ENCODE results near the gene COLEC11.
"Not testable (repeated sequence)": the region's sequence is repeated elsewhere in the genome, so short reads cannot be mapped to it uniquely, and the experiment has no call there.

COLEC11 gene

DNA sequence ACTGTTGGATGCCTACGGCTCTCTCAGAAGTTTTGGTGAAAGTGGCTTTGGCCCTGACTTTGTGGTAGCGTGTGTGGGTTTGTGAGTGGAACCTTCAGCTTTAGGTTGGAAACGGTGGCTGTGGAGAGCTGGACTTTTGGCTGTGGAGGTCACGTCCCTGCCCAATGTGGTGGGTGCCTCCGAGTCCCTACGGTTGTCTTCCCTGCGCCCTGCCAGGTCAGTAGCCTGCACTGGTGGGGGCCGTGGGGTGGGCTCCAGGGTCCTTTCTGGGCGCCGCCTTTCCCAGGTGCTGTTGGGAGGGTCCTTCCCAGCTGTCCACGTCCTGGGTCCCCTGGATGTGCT, 11.1 kb downstream of the COLEC11 start:
- DNase-seq (ENCODE audit: low read depth) = no peak

DNA sequence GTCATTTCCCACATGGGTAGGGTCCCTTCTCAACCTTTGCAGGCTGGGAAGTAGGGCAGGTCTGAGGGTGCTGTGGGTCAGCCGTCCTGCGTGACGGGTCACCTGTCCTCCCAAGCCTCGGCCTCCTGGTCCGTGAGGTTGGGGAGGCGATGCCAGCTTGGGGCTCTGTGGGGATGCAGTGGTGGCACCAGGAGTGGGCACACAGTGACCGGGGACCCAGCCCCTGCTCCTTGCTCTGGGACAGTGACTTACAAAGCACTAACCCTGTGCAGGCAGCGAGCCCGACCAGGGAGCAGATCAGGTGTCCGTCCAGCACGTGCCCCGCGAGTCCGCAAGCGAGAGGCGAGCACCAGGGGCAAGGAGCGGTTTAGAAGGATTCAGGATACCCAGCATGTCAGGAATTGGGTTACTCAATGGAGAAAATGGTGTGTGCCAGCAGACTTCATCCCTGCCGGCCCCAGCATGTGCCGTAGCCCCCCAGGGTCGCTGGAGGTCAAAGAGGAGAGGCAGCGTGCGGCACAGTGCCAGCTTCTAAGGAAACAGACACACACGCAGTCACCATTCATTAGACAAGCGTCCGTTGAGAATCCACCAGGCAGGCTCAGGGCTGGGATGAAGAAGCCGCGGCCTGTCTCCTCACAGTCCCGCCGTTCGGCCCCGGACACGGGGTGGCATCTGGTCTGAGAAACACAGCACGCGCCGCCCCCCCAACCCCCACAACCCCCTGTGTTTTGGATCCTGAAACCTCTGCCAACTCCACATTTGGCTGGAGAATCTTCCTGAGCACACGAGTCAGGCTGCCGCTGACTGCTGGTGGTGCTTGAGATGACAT, 11.7 kb downstream of the COLEC11 start:
- no peak for DNase-seq (ENCODE audit: low read depth)

DNA sequence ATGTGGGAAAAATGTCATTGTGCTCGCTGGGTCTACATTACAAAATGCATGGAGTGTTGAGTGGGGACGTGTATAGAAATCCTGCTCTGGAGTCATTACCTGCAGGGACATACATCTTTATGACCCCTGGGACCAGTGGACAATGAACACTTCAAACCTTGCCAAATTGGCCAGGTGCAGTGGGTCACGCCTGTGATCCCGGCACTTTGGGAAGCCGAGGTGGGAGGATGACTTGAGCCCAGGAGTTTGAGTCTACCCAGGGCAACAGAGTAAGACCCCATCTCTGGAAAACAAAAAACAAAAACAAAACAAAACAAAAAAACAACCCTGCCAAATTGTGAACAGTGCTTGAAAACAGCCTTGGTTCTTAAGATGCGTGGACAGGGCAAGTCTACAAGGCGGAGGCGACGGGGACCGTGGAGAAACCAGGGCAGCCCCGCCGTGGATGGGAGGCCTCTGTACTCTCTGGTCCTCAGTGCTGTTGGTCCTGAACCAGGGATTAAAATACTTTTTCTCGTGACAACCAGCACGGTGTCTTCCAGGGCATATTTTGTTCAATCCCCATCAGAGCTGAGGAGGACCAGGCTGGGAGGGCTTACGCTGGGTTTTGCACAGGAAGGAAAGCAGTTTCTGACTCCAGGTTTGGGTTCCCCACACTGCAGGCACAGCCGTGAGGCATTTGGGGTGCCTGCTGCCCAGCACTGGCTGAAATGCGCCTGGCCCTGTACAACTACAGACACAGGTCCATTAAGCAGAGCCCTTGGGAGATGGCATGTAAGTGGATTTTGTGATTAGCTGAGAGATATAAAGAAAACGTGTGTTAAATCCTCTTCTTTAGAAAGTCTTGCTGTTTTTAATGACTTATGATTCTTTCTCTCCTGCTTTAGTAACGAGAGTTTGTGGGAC, 13.7 kb downstream of the COLEC11 start:
- DNase-seq (ENCODE audit: low read depth) = no peak

DNA sequence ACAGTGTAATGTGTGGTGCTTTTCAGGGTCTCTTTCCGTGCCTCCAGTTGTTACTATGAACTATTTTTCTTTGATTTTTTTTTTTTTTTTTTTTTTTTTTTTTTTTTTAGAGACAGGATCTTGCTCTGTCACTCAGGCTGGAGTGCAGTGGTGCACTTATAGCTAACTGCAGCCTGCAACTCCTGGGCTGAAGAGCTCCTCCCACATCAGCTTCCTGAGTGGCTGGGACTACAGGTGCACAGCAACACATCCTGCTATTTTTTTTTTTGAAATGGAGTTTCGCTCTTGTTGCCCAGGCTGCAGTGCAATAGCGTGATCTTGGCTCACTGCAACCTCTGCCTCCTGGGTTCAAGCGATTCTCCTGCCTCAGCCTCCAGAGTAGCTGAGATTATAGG, 14.4 kb downstream of the COLEC11 start:
- not testable (repeated sequence) for DNase-seq (ENCODE audit: low read depth)

DNA sequence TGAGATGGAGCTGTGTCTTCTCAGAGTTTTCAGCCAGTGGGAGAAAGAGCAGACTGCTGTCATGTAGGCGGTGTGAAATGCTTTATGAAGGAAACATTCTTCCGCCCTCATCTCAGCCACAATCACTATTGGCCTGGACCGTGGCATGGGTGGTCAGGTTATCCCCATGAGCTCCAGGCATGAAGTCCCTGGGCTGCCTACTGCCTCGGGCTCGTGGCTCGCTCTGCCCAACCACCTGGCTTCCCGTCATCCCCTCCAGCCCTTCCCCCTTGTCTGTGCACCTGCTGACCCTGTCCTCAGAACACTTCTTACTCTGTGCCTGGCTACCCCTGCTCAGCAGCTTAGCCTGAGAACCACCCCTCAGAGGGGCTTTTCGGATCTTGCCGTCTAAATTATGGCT, 15.5 kb downstream of the COLEC11 start:
- no peak for DNase-seq (ENCODE audit: low read depth)

DNA sequence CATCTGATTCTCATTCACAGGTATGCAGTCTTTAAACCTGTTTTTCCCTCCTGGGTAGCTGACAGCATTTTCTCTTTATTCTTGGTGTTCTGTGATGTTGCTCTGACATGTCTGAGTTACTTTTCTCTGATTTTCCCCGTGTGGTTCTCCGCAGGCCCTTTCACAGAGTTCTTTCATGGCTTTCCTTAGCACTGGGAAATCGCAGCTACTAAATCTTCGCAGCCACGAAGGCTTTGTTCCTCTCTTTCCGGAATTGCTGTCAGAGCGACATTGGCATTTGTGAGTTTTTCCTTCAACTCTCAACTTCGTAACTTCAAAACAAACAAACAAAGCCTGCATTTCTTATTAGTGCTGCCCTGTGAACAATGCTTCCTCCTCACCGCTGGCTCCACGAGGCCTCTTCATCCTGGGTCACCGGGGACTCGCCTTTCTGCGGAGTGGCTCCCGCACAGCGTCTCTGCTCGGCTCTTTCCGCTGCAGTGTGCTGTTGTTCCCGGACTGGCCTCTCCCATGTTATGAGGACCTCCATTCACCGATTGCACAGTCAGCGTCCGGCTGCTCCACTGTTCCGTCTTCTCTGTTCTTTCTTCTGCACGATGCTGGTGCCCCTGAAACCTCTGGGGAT, 16.1 kb downstream of the COLEC11 start:
- DNase-seq (ENCODE audit: low read depth) = no peak

DNA sequence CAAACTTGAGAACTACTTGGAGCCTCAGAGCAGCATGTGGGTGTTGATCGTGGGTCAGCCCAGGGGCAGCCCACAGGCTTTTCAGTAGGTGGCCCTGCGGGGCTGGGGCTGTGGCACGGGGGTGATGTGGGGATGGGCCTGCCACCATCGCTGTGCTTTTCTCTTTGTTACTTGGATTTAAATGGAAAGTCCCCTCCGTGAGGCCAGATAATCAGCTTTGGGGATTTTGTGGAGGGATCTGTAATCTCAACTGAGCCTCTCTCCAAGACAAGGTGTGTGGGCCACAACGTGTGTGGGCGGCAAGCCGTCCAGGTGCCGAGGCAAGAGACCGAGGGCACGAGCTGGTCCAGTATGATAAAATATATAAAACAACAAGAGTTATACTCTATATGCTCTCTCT, 16.7 kb downstream of the COLEC11 start:
- no peak for DNase-seq (ENCODE audit: low read depth)

DNA sequence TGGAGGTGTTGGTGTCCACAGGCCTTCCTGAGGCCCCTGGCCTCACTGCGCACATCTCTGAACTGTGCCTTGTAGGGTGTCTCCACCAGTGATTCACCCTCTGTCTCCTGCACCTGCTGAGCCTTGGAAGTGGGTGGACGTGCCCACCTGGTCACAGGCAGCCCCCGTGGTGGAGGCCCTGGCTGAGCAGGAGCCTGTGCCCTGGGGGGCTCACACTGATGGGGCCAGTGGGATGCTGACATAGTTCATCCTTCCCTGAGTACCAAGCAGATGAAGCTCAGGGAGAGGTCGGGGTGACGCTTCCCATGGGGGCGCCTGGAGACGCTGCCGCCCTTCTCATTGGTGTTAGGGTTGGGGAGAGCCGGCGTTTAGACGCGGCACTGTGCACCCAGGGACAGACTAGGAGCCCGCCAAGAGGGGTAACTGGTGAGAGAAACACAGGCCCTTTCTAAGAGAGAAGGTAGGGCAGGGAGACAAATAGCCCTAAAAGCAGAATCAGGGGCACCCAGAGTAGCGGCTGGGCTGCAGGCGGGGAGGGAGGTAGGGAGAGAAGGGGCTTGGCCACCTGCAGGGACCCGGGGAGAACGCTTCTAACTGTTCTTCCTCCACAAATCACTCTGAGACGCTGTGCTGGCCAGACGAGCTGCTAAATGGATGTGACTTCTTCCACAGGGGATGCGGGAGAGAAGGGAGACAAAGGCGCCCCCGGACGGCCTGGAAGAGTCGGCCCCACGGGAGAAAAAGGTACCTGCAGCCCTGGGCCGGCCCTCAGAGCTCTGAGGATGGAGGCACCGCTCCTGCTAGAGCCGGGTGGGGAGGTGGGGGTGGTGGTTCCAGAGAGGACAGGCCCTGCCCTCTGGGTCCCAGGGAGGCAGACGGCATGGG, 18.0 kb downstream of the COLEC11 start:
- DNase-seq (ENCODE audit: low read depth) = no peak

DNA sequence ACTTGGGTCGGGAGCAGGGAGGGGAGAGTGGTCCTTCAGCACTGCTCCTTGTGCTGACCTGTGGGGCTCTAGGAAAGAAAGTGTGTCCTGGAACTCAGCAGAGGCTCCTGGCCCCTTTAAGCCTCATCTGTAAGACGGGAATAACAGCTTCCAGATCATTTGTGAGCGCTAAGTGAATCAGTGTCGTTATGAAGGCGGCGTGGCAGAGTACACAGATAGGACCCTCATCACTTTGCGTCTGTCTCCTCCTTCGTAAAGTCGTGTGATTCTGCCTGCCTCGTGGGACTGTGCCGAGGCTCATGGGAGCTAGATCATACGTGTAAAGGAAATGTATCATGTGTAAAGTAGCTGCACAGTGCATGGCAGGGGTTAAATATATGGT, 18.6 kb downstream of the COLEC11 start:
- DNase-seq (ENCODE audit: low read depth) = no peak

DNA sequence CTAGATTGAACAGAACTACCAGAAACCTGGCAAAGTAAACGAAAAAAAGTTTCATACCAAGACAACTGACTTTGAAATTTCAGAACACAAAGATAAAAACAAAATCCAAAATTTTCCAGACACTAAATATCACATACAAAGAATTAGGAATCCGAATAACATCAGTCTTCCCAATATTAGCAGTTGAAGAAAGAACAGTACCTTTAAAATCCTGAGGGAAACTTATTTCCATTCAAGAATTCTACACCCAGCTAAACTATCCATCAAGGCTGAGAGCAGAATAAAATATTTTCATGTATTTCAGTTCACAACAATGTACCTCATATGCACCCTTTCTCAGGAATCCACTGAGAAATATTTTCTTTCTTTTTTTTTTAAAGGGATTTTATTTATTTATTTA, 19.8 kb downstream of the COLEC11 start:
- not testable (repeated sequence) for DNase-seq (ENCODE audit: low read depth)

DNA sequence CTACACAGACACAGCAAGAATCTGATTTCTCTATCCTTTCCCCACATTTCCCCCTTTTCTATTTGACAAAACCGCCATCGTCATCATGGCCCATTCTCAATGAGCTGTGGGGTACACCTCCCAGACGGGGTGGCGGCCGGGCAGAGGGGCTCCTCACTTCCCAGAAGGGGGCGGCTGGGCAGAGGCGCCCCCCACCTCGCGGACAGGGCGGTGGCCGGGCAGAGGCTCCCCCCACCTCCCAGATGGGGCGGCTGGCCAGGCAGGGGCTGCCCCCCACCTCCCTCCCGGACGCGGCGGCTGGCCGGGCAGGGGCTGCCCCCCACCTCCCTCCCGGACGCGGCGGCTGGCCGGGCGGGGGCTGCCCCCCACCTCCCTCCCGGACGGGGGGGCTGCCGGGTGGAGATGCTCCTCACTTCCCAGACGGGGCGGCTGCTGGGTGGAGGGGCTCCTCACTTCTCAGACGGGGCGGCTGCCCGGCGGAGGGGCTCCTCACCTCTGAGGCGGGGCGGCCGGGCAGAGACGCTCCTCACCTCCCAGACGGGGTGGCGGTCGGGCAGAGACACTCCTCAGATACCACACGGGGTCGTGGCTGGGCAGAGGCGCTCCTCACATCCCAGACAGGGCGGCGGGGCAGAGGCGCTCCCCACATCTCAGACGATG, 20.8 kb downstream of the COLEC11 start:
- DNase-seq (ENCODE audit: low read depth) = not testable (repeated sequence)

DNA sequence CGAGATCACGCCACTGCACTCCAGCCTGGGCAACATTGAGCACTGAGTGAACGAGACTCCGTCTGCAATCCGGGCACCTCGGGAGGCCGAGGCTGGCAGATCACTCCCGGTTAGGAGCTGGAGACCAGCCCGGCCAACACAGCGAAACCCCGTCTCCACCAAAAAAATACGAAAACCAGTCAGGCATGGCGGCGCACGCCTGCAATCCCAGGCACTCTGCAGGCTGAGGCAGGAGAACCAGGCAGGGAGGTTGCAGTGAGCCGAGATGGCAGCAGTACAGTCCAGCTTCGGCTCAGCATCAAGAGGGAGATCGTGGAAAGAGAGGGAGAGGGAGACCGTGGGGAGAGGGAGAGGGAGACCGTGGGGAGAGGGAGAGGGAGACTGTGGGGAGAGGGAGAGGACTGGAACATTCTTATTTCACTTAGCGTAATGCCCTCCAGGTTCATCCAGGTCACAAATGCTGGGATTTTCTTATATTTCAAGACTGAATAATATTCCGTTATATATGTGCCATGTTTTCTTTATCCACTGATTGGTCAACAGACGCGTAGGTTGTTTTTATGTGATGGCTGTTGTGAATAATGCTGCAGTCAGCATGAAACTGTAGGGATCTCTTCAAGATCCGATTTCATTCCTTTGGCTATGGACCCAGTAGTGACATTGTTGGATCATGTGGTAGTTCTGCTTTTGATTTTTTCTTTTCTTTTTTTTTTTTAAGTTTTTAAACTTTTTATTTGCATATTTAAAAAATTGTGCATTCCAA, 21.7 kb downstream of the COLEC11 start:
- not testable (repeated sequence) for DNase-seq (ENCODE audit: low read depth)

DNA sequence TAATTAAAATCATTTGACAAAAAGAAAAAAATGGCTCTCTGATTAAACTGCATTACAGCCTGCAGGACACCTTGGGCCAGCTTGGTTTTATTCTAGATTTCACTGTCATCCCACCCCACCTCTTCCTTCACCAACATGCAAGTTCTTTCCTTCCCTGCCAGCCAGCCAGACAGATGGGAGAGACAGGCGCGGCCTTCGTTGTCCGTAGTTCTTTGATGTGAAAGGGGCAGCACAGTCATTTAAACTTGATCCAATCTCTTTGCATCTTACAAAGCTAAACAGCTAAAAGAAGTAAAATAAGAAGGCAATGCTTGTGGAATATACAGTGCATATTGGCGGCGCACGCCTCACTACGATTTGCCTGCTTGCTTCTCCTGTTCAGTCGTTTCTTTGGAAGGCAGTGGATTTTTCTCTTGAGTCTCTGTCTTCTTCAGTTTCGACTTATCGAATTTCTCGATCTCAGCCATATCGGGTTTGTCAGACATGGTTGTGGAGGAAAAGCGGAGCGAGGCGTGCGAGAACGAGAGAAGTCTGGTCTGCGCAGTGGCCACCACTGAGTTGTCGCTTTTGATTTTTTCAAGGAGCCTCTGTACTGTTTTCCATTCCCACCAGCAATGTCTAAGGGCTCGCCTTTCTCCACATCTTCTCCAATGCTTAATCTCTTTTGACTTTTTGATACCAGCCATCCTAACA, 22.4 kb downstream of the COLEC11 start:
- no peak for DNase-seq (ENCODE audit: low read depth)

DNA sequence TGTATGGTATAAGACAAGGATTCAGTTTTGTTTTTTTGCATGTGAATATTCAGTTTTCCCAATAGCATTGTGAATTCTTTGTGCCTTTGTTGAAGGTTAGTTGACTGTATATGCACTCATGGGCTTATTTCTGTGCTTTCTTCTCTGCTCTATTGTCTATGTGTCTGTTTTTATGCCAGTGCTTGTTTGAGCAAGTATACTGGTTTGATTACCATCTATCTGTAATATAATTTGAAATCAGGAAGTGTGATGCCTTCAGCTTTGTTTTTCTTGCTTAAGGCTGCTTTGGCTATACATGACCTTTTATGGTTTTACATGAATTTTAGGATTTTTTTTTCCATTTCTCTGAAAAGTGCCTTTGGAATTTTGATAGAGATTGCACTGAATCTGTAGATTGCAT, 23.5 kb downstream of the COLEC11 start:
- no peak for DNase-seq (ENCODE audit: low read depth)

DNA sequence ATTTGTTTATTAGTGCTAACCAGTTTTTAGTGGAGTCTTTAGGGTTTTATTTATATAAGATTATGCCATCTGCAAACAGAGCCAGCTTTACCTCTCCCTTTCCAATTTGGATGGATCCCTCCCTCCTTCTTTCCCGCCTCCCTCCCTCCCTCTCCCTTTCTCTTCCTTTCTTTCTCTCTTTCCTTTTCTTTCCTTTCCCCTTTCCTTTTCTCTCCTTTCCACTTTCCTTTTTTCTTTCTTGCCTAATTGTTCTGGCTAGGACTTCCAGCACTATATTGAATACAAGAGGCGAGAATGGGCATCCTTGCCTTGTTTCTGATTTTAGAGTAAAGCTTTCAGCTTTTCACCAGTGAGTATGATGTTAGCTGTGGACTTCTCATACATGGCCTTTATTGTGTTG, 24.1 kb downstream of the COLEC11 start:
- no peak for DNase-seq (ENCODE audit: low read depth)

DNA sequence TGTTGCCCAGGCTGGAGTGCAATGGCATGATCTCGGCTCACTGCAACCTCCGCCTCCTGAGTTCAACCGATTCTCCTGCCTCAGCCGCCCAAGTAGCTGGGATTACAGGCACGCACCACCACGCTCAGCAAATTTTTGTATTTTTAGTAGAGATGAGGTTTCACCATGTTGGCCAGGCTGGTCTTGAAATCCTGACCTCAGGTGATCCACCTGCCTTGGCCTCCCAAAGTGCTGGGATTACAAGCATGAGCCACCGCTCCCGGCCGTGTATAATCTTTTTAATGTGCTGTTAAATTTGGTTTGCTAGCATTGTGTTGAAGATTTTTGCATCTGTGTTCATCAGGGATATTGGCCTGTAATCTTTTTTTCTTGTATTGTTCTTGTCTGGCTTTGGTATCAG, 24.7 kb downstream of the COLEC11 start:
- not testable (repeated sequence) for DNase-seq (ENCODE audit: low read depth)

DNA sequence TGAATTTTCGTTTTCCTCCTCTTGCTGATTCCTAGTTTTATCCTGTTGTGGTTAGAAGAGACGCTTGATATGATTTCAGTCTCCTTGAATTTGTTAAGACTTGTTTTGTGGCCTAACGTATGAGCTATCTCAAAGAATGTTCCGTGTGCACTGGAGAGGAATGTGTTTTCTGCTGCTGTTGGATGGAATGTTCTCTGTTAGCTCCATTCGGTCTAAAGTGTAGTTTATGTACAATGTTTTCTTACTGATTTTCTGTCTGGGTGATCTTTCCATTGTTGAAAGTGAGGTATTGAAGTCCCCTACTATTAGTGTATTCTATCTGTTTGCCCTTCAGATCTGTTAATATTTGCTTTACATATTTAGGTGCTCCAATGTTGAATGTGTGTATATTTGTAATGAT, 25.9 kb downstream of the COLEC11 start:
- DNase-seq (ENCODE audit: low read depth) = no peak

DNA sequence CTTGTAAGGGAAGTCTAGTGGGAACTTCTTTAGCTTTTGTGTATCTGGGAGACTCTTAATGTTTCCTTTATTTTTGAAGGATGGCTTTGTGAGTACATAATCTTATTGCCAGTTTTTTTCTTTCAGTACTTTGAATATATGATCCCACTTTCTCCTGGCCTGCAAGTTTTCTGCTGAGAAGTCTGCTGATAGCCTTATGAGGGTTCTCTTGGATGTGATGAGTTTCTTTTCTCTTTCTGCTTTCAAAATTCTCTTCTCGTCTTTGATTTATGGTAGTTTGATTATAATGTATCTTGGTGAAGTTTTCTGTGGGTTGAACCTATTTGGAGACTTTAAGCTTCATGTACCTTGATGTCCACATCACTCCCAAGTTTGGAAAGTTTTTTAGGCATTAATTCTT, 28.1 kb downstream of the COLEC11 start:
- no peak for DNase-seq (ENCODE audit: low read depth)

DNA sequence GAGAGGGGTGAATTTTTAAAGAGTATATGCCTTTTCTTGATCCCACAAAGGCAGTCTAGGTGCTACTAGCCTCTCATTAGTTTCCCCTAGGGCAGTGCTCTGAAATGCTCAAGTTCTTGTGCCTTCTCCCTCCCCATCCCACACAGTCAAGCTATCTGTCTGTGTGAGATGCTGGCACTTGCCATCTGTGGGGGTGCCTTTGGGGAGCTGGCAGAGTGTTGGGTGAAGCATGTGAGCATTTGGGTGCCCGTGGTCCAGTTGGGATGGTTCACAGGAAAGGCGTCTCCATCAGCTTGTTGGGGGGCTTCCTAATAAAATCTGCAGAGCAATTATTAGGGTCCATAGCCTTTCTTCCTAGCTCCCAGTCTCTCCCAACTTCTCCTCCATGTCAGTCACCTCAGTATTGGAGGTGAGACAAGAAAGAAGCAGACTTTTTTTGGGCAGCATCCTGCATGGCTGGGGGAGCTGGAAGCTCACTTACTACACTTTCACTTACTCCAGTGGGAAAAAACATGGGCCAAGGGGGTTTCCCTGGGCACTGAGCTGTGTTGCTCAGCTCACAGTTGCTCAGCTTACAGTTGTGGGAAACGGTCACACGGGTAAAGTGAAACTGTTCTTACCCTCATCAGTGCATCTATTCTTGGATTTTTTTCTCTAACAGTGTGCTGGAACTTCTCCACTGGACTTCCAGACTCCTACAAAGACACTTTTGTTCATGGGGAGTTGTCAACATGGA, 29.3 kb downstream of the COLEC11 start:
- DNase-seq (ENCODE audit: low read depth) = no peak

All from stimulated activated CD8-positive, alpha-beta memory T cell treated with anti-CD3 and anti-CD28 coated beads, Interleukin-12 subunit alpha, Interleukin-12 subunit beta, amount 100 ng/mL, for 4 hours (primary cell).